Activated CD8-positive, alpha-beta T cell treated with anti-CD3 and anti-CD28 coated beads for 36 hours (primary cell): Measurements from ENCODE around the gene SPRY4. TPM values are rescaled to one million over a fixed set of nuclear protein-coding genes. Genes with fewer than 3 reads are reported as not detected.

Experiments used
- ATAC-seq: fragments of 200-7000 bp; cut with Tn5 transposase; one replicate; pipeline ENCODE4 v1.10.0; 2021; ENCODE audit warnings: mild to moderate bottlenecking, moderate library complexity
- CTCF ChIA-PET: fragments of 350-600 bp; sonication (Branson Sonifier 250); formaldehyde crosslinking; loops from one replicate; lab custom pipeline; 2021; ENCODE audit warnings: antibody characterized with exemption; lab: Charles Lee
- POLR2A ChIA-PET: fragments of 350-600 bp; sonication (Branson Sonifier 250); formaldehyde crosslinking; loops from one replicate; lab custom pipeline; 2021; ENCODE audit warnings: antibody characterized with exemption; lab: Charles Lee
- DNase-seq: peaks from one replicate; pipeline ENCODE4 v3.0.0-alpha.2; 2020
- H3K27ac Mint-ChIP-seq: one replicate; pipeline ENCODE4 v1.8.0; 2021; ENCODE audit warnings: mild to moderate bottlenecking, mixed read lengths
- H3K27me3 Mint-ChIP-seq: one replicate; pipeline ENCODE4 v1.8.0; 2021; ENCODE audit warnings: mixed read lengths
- H3K36me3 Mint-ChIP-seq: one replicate; pipeline ENCODE4 v1.8.0; 2021; ENCODE audit warnings: low read depth, mixed read lengths
- H3K4me1 Mint-ChIP-seq: one replicate; pipeline ENCODE4 v1.8.0; 2021; ENCODE audit warnings: low read depth, mixed read lengths
- H3K4me3 Mint-ChIP-seq: one replicate; pipeline ENCODE4 v1.8.0; 2021; ENCODE audit warnings: mild to moderate bottlenecking, moderate library complexity, mixed read lengths
- H3K9me3 Mint-ChIP-seq: one replicate; pipeline ENCODE4 v1.8.0; 2021; ENCODE audit warnings: mixed read lengths
- intact Hi-C: fragments of 100-400 bp; cut with micrococcal nuclease; formaldehyde crosslinking; loops from one replicate; pipeline ENCODE4 v1.10.0; 2022
- total RNA-seq, 2 experiments: library from RNA; stranded (reverse); gene quantifications; one replicate each; pipeline ENCODE4 v1.2.3, GENCODE V29; 2021
- TF ChIP-seq, protein P1 (sequence below): fragments of 200-600 bp; IDR thresholded peaks from one replicate; pipeline ENCODE4 v1.8.0; 2022; ENCODE audit warnings: antibody characterized with exemption, mild to moderate bottlenecking

The SPRY4 gene
- total RNA-seq, 2 experiments from 2014 or later: 0.90 to 1.0 TPM

DNA sequence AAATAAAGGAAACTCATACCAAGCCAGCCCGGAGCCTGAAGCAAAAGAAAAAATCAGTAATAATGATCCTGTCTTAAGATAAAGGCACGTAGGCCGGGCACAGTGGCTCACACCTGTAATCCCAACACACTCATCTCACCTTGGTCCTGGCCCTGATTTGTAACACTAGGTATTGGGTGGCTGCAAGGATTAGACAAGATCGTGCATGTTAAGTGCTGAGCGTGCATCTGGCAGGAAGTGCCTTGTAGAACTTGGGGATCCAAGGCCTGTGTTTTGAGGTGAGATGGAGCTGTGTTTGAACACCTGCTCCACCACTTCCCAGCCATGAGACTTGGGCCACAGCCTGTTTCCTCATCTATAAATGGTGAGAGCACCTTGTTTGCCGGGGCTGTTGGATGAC is 41.5 kb downstream of the SPRY4 start:
- ATAC-seq (no peak), DNase-seq (no peak)
- Mint-ChIP-seq H3K36me3 (no peaks in the 10 kb centered on the region), H3K27me3 (no peaks in the 10 kb centered on the region), H3K4me1 (peaks cover 6% of the 10 kb centered on the region), H3K27ac (no peak overlapping the region), H3K4me3 (no peak overlapping the region), H3K9me3 (no peaks in the 10 kb centered on the region)
- POLR2A ChIA-PET: no interaction called here
- TF ChIP-seq, protein P1, sequence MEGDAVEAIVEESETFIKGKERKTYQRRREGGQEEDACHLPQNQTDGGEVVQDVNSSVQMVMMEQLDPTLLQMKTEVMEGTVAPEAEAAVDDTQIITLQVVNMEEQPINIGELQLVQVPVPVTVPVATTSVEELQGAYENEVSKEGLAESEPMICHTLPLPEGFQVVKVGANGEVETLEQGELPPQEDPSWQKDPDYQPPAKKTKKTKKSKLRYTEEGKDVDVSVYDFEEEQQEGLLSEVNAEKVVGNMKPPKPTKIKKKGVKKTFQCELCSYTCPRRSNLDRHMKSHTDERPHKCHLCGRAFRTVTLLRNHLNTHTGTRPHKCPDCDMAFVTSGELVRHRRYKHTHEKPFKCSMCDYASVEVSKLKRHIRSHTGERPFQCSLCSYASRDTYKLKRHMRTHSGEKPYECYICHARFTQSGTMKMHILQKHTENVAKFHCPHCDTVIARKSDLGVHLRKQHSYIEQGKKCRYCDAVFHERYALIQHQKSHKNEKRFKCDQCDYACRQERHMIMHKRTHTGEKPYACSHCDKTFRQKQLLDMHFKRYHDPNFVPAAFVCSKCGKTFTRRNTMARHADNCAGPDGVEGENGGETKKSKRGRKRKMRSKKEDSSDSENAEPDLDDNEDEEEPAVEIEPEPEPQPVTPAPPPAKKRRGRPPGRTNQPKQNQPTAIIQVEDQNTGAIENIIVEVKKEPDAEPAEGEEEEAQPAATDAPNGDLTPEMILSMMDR: no peak
- intact Hi-C loops: no loop called here
- CTCF ChIA-PET: no interaction called here

DNA sequence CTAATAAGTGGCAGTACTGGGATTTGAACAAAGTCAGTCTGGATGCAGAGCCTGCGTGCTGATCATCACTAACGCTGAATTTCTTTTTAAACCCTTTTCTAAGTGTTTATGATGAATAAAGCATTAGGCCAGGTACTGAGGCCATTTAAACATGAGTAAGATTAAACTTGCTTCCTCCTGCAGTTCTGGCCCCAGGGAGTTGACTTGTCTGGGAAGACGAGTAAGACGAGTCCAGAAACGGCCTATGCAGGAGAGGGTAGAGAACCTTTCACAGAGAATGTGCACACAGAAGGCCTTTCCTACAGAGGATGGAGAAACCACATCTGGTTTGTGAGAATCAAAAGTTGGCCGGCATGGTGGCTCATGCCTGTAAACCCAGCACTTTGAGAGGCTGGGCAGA is 42.9 kb downstream of the SPRY4 start:
- no peak for DNase-seq
- no peak for ATAC-seq
- H3K9me3 Mint-ChIP-seq: no peaks in the 10 kb centered on the region
- H3K36me3 Mint-ChIP-seq: no peaks in the 10 kb centered on the region
- CTCF ChIA-PET: no interaction called here
- no peak overlapping the region for H3K4me3 Mint-ChIP-seq
- POLR2A ChIA-PET: no interaction called here
- H3K27me3 Mint-ChIP-seq: no peaks in the 10 kb centered on the region
- intact Hi-C loops: no loop called here
- TF ChIP-seq, protein P1: no peak
- no peak overlapping the region for H3K27ac Mint-ChIP-seq
- H3K4me1 Mint-ChIP-seq: no peaks in the 10 kb centered on the region

DNA sequence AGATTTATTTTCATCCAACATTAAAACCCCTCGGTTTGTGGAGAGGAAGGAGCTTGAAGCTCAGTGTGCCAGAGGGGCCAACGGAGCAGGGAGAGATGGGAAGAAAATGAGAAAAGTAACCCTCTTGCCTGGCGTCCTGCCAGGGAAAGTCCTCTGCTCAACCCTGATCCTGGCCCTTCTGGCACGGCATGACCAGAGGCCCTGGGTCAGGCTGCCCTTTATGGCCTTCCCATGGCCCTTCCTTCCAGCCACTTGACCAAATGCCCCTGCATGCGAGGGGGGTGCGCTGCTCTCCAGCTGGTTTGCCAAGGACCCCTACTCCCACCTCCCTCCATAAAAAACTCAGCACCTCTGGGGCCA is 43.8 kb downstream of the SPRY4 start:
- H3K4me1 Mint-ChIP-seq: no peaks in the 10 kb centered on the region
- H3K4me3 Mint-ChIP-seq: no peak overlapping the region
- no peak for ATAC-seq
- no peaks in the 10 kb centered on the region for H3K36me3 Mint-ChIP-seq
- CTCF ChIA-PET: no interaction called here
- H3K27ac Mint-ChIP-seq: no peak overlapping the region
- DNase-seq: no peak
- intact Hi-C loops: no loop called here
- no peaks in the 10 kb centered on the region for H3K27me3 Mint-ChIP-seq
- H3K9me3 Mint-ChIP-seq: no peaks in the 10 kb centered on the region
- POLR2A ChIA-PET: no interaction called here
- TF ChIP-seq, protein P1: no peak

DNA sequence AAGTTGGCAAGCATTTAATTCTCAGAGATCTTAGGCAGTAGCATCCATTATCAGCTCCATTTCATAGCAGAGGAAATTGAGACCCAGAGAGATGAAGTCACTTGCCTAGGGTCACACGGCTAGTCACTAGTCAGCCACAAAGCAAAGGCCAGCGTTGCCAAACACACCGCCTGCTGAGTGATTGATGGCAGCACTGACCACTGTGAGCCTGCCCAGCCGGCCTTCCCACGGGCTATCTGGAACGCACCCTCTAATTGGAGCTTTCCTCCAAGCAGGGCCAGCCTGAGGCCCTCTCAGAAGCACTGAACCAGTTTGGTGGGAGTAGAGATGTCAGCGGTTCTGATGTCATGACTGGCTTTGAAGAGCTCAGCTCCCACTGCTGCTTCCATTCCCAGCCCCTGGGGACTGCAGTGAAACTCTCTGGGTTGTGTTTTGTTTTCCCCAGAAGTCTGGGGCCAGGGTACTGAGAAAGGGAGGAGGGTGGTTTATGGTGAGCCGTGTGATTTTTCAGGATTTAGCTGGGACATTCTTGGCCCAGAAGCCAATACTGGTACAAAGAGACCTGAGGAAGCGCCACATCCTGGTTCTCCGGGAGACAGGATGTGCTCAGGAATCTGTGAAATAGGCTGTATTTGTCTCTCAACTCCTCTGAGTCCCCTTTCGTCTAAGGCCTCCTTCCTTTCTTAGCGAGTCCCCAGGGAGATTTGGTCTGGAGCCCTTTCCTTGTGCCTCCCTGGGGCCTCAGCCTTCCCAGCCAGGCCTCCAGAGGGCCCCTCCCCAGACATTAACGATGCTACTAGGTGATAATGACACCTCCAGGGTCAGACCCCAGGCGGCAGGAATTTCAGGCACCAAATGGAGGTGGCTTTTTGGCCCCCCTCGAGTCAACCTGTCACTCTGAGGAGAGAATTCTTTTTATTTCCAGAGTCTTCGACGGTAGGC is 44.5 kb downstream of the SPRY4 start:
- H3K27ac Mint-ChIP-seq: no peak overlapping the region
- no peaks in the 10 kb centered on the region for H3K36me3 Mint-ChIP-seq
- DNase-seq (no peak), ATAC-seq (no peak)
- H3K4me1 Mint-ChIP-seq: no peaks in the 10 kb centered on the region
- H3K27me3 Mint-ChIP-seq: no peaks in the 10 kb centered on the region
- no peak overlapping the region for H3K4me3 Mint-ChIP-seq
- ChIA-PET POLR2A (no interaction called here), CTCF (interaction anchor here (0.9 to 1.2 kb wide), 2 partner anchors 13 to 18 kb away, joined by 3 read pairs; no protein-coding TSS in a partner anchor)
- TF ChIP-seq, protein P1: no peak
- H3K9me3 Mint-ChIP-seq: no peaks in the 10 kb centered on the region
- intact Hi-C loops: no loop called here

DNA sequence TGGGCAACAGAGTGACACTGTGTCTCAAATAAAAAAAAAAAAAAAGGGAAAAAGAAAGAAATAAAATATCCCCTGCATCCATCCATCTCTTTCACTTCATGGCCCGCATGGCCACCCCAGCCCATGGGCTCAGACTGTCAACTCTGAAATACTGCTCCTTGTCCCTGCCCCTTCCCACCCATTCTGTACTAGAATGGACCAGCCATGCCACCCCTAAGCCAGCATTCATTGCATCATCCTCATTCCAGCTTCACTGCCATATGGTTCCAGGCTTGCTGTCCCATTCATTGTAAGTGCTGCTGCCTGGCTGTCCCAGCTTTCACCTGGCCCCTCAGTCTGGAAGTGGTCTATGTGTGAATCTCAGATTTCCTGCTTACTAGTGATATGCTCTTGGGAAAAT is 46.2 kb downstream of the SPRY4 start:
- TF ChIP-seq, protein P1: no peak
- ChIA-PET CTCF (no interaction called here), POLR2A (no interaction called here)
- intact Hi-C loops: no loop called here
- ATAC-seq (no peak), DNase-seq (no peak)
- Mint-ChIP-seq H3K36me3 (no peaks in the 10 kb centered on the region), H3K27ac (no peak overlapping the region), H3K27me3 (peaks cover 2% of the 10 kb centered on the region), H3K4me3 (no peak overlapping the region), H3K9me3 (no peaks in the 10 kb centered on the region), H3K4me1 (no peaks in the 10 kb centered on the region)
